ENCODE measurements around the gene HSPE1.

GRCh38 chr2:197498235-197498936 is 1.8 kb upstream of the HSPE1 start:
- no peak for TF ChIP-seq POLR2A (IDR thresholded peaks at IDR 0.05)
- TF ChIP-seq CTCF (IDR thresholded peaks at IDR 0.05), result no peak

Data from transverse colon (tissue), 3 donors.